Measurements from ENCODE around the gene PRELP.
"Not testable (repeated sequence)": the region's sequence is repeated elsewhere in the genome, so short reads cannot be mapped to it uniquely, and the experiment has no call there.

PRELP gene

GRCh38 chr1:203454986-203455471 lies 20.6 kb upstream of the PRELP start:
- DNase-seq = no peak

- DNase-seq = no peak
Observed at GRCh38 chr1:203455706-203456105, 19.9 kb upstream of the PRELP start.

GRCh38 chr1:203456577-203456976 lies 19.0 kb upstream of the PRELP start:
- DNase-seq = no peak

- no peak for DNase-seq
Observed at GRCh38 chr1:203458078-203458477, 17.5 kb upstream of the PRELP start.

- no peak for DNase-seq
Observed at GRCh38 chr1:203459671-203460201, 15.9 kb upstream of the PRELP start.

- no peak for DNase-seq
Observed at GRCh38 chr1:203461717-203462116, 13.9 kb upstream of the PRELP start.

- no peak for DNase-seq
Observed at GRCh38 chr1:203462143-203462542, 13.5 kb upstream of the PRELP start.

GRCh38 chr1:203462878-203463277 lies 12.7 kb upstream of the PRELP start:
- no peak for DNase-seq

GRCh38 chr1:203463469-203464062 lies 12.0 kb upstream of the PRELP start:
- DNase-seq = no peak

- DNase-seq = no peak
Observed at GRCh38 chr1:203464226-203464625, 11.4 kb upstream of the PRELP start.

- no peak for DNase-seq
Observed at GRCh38 chr1:203464743-203465142, 10.9 kb upstream of the PRELP start.

GRCh38 chr1:203465146-203465798 lies 10.3 kb upstream of the PRELP start:
- no peak for DNase-seq

GRCh38 chr1:203465948-203466347 lies 9.7 kb upstream of the PRELP start:
- DNase-seq = no peak

GRCh38 chr1:203466906-203467549 lies 8.6 kb upstream of the PRELP start:
- not testable (repeated sequence) for DNase-seq

GRCh38 chr1:203467550-203467921 lies 8.1 kb upstream of the PRELP start:
- DNase-seq = no peak

GRCh38 chr1:203468326-203468725 lies 7.3 kb upstream of the PRELP start:
- DNase-seq = no peak

GRCh38 chr1:203470240-203470639 lies 5.4 kb upstream of the PRELP start:
- no peak for DNase-seq

- no peak for DNase-seq
Observed at GRCh38 chr1:203471841-203472240, 3.8 kb upstream of the PRELP start.

- no peak for DNase-seq
Observed at GRCh38 chr1:203473281-203473680, 2.3 kb upstream of the PRELP start.

- DNase-seq = no peak
Observed at GRCh38 chr1:203473781-203474305, 1.8 kb upstream of the PRELP start.

GRCh38 chr1:203476216-203476814 lies 709 bp downstream of the PRELP start:
- DNase-seq = no peak

GRCh38 chr1:203477748-203478147 lies 2.1 kb downstream of the PRELP start:
- DNase-seq = no peak

GRCh38 chr1:203478231-203478630 lies 2.6 kb downstream of the PRELP start:
- no peak for DNase-seq
